ENCODE results near the gene VSX1.

Gene VSX1

DNA sequence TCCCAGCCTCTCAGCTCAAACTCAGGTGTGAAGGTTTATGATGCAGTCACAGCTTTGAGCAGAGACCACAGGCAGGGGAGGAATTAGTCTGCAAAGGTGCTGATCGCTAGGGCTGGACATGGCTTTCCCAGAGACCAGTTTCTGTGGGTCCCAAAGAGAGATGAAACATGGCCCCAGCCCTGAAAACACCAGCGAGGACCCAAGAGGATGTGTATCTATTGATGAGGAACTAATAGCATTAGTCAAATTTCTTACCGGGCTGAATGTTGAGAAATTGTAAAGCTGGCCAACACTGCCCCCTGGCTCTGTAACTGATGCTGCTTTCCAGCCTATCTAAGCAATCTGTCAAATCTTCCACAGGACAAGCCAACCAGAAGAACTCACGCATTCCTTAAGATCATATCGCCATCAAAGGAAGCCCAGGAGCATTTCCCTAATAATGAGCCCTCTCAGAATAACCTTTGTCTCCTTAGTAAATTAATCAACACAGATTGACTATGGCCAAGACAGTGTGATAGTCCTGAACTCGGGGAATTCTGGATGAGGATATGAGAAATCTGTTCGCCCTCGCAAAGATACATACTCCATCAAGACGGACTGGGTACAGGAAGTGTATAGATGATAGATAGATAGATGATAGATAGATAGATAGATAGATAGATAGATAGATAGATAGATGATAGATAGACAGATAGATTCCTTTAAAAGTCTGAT lies 16.2 kb downstream of the VSX1 start:
- DNase-seq (ENCODE audit: low spot score in 2 of 2): peak; percentile 57 to 60
- Histone ChIP-seq H3K9me3 (no peaks in the 10 kb centered on the region), H3K36me3 (replicated peaks) (no peaks in the 10 kb centered on the region), H3K4me1 (no peaks in the 10 kb centered on the region; the same call in 1 of the 2 replicates), H3K27me3 (ENCODE audit: low read depth) (peaks cover 44% of the 10 kb centered on the region), H3K4me3 (no peak overlapping the region)
- in situ Hi-C loops (cut with MboI; ENCODE audit: low sequenced_read_pairs): no loop called here

DNA sequence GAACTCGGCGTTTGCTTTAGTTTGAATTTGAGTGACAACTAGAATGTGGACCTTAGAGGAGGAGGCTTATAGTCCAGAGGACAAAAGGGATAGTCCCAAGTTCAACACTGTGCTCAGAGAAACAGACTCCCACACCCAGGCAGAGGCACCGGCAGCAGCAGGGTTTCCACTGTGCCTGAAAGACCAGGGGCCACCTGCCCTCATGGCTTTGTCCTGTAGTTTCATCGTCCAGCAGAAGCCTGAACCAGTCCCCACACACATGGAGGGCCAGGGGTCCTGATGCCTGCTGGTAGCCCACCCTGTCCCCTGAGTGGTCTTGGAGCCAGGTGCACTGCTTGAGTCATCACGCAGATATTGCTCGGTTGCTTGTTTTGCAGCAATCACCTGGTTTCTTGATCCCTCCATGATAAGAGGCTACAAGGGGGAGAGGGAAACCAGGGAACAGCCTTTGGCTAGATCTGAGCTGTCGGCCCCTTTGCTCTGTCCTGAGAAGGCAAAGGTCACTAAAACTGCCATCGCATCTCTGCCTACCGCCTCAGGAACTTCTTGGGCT lies 16.8 kb downstream of the VSX1 start:
- H3K4me3 ChIP-seq: no peak overlapping the region
- H3K4me1 ChIP-seq: no peaks in the 10 kb centered on the region; the same call in 1 of the 2 replicates
- DNase-seq (ENCODE audit: low spot score in 2 of 2): no peak
- H3K9me3 ChIP-seq: no peaks in the 10 kb centered on the region
- no peaks in the 10 kb centered on the region for H3K36me3 ChIP-seq (replicated peaks)
- H3K27me3 ChIP-seq (ENCODE audit: low read depth): peaks cover 37% of the 10 kb centered on the region
- in situ Hi-C loops (cut with MboI; ENCODE audit: low sequenced_read_pairs): no loop called here

DNA sequence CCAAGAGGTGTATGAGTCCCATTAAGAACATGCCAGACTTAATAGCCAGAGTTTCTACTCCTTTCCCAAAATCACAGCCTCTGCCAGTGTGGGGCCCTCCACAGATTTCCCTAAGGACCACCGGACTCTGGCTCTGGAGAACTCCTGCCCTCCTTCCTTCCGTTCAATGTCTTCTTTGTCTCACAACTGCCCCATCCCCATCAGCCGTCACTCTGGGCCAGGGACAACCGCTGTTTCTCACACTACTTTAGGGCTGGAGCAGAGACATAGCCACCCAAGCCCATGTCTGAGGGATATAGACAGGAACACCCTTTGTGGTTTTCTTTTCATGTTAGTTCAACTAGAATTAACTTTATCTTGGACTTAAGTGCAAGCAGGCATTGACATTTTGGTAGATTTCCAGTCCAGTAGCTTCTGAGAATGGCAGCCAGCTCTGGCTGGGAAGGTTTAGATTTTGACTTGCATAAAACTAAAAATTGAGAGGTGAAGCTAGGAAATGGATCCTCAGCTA lies 17.3 kb downstream of the VSX1 start:
- Histone ChIP-seq H3K4me3 (no peak overlapping the region), H3K36me3 (replicated peaks) (no peaks in the 10 kb centered on the region), H3K4me1 (no peaks in the 10 kb centered on the region; the same call in 1 of the 2 replicates), H3K27me3 (ENCODE audit: low read depth) (peaks cover 32% of the 10 kb centered on the region), H3K9me3 (no peaks in the 10 kb centered on the region)
- in situ Hi-C loops (cut with MboI; ENCODE audit: low sequenced_read_pairs): loop anchor here (5.0 kb wide), 1 partner anchor 67 kb away; no protein-coding TSS in a partner anchor
- DNase-seq (ENCODE audit: low spot score in 2 of 2): no peak

DNA sequence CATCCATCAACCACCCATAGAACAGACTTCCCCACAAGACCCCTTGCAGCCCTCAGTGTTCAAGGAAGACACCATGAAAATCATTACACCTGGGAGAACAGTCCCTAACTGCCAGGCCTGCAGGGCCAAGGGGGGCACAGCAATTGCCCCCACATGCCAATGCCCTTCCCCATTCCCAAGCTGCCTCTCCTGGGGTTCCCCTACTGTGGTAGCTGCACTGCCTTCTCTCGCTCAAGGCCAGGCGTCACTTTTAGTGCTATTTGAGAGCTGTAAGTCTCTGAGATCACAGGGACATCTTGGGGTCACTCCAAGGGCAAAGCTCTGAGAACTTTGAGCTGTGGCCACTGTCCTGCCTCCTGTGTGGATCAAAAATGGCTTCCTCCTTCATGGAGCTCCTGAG lies 18.0 kb downstream of the VSX1 start:
- no peak overlapping the region for H3K4me3 ChIP-seq
- in situ Hi-C loops (cut with MboI; ENCODE audit: low sequenced_read_pairs): loop anchor here (5.0 kb wide), 1 partner anchor 67 kb away; no protein-coding TSS in a partner anchor

DNA sequence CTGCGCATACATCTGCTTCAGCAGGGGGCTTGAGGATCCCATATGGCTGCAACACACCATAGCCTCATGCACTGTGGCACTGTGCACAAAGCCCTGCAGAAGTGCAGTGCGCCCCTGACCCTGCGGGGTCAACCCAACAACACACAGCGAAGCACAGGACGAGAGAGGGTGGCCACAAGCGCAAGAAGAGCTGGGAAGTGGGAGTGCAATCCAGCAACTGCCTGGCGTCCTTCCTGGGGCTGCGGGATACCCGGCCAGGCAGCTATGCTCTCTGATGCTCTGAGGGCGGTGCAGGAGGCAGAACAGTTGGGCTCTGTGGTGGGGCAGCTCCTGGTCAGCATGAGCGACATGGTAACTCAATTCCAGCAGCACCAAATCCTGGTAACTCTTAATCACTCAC lies 18.4 kb downstream of the VSX1 start:
- no peaks in the 10 kb centered on the region for H3K9me3 ChIP-seq
- H3K27me3 ChIP-seq (ENCODE audit: low read depth): peaks cover 21% of the 10 kb centered on the region
- in situ Hi-C loops (cut with MboI; ENCODE audit: low sequenced_read_pairs): loop anchor here (5.0 kb wide), 1 partner anchor 66 kb away; no protein-coding TSS in a partner anchor
- H3K36me3 ChIP-seq (replicated peaks): no peaks in the 10 kb centered on the region
- H3K4me3 ChIP-seq: no peak overlapping the region
- DNase-seq (ENCODE audit: low spot score in 2 of 2): no peak
- H3K4me1 ChIP-seq: no peaks in the 10 kb centered on the region; the same call in none of the 2 replicates

More for the DNA sequence above, 18.0 kb downstream of the VSX1 start:
- H3K4me1 ChIP-seq: no peaks in the 10 kb centered on the region; the same call in 1 of the 2 replicates
- no peaks in the 10 kb centered on the region for H3K36me3 ChIP-seq (replicated peaks)
- H3K27me3 ChIP-seq (ENCODE audit: low read depth): peaks cover 26% of the 10 kb centered on the region
- H3K9me3 ChIP-seq: no peaks in the 10 kb centered on the region
- no peak for DNase-seq (ENCODE audit: low spot score in 2 of 2)

DNA sequence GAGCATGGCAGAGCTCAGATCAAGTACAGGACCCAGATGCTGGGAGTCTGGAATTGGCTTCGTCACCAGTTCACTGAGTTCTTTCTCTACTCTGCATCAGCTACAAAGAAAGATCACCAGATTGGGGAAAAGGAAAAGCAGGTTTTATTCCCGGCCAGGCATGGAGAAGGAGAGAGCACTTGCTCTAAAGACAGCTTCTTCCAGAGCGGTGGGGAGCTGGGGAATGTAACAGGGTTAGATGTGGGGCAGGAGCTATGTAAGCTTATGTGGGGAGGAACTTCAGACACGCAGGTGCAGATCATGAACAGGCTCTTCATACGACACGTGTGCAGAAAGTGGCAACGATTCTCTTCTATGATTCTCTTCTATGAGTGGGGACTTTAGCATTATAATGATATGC lies 19.1 kb downstream of the VSX1 start:
- no peaks in the 10 kb centered on the region; the same call in none of the 2 replicates for H3K4me1 ChIP-seq
- H3K36me3 ChIP-seq (replicated peaks): no peaks in the 10 kb centered on the region
- H3K9me3 ChIP-seq: no peaks in the 10 kb centered on the region
- in situ Hi-C loops (cut with MboI; ENCODE audit: low sequenced_read_pairs): loop anchor here (5.0 kb wide), 1 partner anchor 66 kb away; no protein-coding TSS in a partner anchor
- DNase-seq (ENCODE audit: low spot score in 2 of 2): no peak
- H3K27me3 ChIP-seq (ENCODE audit: low read depth): peaks cover 16% of the 10 kb centered on the region
- H3K4me3 ChIP-seq: no peak overlapping the region

DNA sequence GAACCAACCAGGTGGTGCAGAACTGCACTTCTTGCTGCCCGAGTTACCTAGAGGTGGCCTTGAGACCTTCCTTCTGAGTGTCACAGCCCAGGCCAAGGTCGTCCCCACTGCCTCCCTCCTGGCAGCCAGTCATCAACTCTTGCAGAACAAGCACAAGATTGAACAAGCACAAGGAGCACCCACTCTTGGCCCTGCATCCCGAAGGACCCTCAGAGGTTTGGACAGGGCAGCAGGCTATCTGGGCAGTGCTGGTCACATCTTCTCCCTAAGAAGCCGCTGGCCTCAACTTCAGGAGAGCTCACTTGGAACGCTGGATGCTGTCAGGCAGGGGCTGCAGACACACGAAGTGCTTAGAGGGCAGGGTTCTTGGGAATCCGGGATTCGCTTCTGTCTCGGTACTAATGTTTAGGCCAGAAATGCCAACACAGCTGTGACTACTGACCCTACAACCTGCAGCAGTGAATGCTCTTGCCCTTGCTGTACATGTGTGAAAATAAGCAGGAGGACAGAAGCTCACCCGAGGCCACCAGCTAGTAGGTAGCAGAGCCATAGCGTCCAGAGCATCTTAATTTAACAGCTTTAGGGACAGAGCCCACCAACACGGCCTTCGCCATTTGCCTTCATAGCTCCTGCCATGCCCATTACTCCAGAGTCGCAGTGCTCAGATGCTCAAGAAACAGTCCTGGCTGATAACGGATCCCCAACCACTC lies 20.0 kb downstream of the VSX1 start:
- no peaks in the 10 kb centered on the region; the same call in none of the 2 replicates for H3K4me1 ChIP-seq
- H3K36me3 ChIP-seq (replicated peaks): no peaks in the 10 kb centered on the region
- peaks cover 16% of the 10 kb centered on the region for H3K27me3 ChIP-seq (ENCODE audit: low read depth)
- in situ Hi-C loops (cut with MboI; ENCODE audit: low sequenced_read_pairs): loop anchor here (5.0 kb wide), 1 partner anchor 65 kb away; no protein-coding TSS in a partner anchor
- DNase-seq (ENCODE audit: low spot score in 2 of 2): no peak
- no peaks in the 10 kb centered on the region for H3K9me3 ChIP-seq
- H3K4me3 ChIP-seq: no peak overlapping the region

DNA sequence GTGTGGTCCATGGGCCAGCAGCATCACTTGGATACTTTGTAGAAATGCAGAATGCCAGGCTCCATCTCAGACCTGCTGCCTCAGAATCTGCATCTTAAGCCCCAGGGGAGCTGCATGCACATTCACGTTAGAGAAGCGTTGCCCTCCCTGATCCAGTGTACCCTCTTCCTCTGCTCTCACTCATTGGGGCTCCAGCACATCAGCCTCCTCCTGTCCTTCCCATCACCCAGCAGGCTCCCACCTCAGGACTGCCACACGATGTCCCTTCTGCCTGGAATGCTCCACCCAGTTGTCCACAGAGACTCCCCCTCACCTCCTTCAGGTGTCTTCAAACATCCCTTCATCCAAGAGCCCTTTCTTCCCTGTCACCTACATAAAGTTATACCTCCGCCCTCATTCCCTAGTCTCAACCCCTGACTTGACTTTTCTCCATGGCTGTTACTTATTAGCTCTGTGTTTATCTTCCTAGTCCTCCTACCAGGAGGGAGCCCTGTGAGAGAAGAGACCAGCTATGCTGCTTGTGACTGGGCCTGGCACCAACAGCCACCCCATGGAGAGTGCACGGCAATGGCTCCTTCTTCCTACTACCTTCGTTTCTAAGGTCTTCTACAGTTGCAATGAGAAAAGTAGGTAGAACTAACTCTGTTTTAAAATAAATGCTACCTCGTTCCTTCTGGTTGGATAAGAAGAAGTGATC lies 20.7 kb downstream of the VSX1 start:
- Histone ChIP-seq H3K27me3 (ENCODE audit: low read depth) (peaks cover 16% of the 10 kb centered on the region), H3K4me3 (no peak overlapping the region), H3K9me3 (no peaks in the 10 kb centered on the region), H3K36me3 (replicated peaks) (no peaks in the 10 kb centered on the region), H3K4me1 (no peaks in the 10 kb centered on the region; the same call in none of the 2 replicates)
- in situ Hi-C loops (cut with MboI; ENCODE audit: low sequenced_read_pairs): loop anchor here (5.0 kb wide), 1 partner anchor 64 kb away; no protein-coding TSS in a partner anchor
- no peak for DNase-seq (ENCODE audit: low spot score in 2 of 2)

DNA sequence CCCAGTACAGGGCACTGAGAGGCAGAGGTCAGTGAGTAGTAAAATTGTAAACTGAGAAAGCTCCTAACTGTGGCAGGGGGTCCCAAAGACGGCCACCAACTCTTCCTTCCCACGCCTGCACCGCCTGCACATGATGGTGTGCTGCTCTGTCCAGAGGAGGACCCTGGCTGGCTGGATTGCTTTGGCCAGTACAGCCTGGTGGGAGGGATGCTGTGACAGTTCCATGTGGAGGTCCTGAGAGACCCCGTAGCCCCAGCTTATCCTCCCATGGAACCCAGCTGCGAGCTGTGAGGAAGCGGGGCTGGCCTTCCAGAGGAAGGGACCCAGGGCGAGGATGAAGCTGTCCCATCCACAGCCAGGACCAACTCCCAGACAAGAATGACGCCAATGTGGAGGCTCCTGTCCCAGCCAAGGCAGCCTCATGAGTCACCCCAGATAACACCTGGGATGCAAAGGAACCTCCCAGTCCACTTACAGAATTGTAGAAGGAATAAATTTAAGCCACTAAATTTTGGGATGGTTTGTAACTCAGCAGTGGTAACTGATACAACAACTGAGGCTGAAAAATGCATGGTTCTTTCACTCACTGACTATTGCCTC lies 22.0 kb downstream of the VSX1 start:
- no peaks in the 10 kb centered on the region; the same call in 1 of the 2 replicates for H3K4me1 ChIP-seq
- H3K36me3 ChIP-seq (replicated peaks): no peaks in the 10 kb centered on the region
- no peak for DNase-seq (ENCODE audit: low spot score in 2 of 2)
- no peak overlapping the region for H3K4me3 ChIP-seq
- peaks cover 13% of the 10 kb centered on the region; the same call in 1 of the 2 replicates for H3K27me3 ChIP-seq (ENCODE audit: low read depth)
- in situ Hi-C loops (cut with MboI; ENCODE audit: low sequenced_read_pairs): loop anchor here (5.0 kb wide), 1 partner anchor 63 kb away; no protein-coding TSS in a partner anchor
- H3K9me3 ChIP-seq: no peaks in the 10 kb centered on the region

DNA sequence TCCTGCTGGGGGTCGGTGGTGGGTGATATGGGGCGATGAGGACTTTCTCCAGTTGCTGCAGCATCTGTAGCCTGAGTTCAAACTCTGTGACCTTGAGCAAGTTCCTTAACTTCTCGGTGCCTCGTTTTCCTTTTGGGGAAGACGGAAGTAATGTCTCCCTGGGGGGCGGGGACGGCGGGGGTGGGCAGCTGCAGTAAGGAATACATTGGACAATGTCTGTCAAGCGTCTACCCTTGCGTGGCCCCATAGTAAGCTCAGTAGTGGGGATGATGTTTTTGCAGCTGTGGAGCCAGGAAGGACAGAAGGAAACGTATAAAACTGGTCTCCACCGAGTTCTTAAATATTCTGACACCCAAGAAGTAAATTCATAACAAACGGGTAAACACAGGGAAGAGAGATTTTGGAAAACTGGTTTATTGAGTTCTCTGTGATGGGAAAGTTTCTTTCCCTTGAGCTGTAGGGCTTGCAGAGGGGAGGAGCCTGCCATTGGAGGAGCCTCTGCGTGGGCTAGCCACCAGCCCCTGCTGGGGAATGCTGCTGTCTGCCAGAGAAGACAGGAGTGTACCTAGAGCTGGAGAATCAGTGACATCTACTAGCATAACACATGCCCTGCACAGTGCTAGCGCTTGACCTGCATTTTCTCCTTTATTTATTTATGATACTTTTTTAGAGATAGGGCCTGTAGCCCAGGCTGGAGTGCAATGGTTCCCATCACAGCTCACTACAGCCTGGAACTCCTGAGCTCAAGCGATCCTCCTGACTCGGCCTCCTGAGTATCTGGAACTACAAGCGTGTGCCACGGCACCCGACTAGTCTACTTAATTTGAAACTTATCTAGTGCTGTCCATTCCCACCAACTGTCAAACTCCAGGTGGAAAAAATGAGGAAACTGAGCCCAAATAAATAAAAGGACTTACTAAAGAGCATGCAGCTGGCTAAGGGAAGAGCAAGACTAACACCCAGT lies 22.8 kb downstream of the VSX1 start:
- no peaks in the 10 kb centered on the region for H3K9me3 ChIP-seq
- DNase-seq (ENCODE audit: low spot score in 2 of 2): peak in 1 of 2 experiments; percentile 31
- no peak overlapping the region for H3K4me3 ChIP-seq
- H3K4me1 ChIP-seq: no peaks in the 10 kb centered on the region; the same call in 1 of the 2 replicates
- no peaks in the 10 kb centered on the region for H3K36me3 ChIP-seq (replicated peaks)
- in situ Hi-C loops (cut with MboI; ENCODE audit: low sequenced_read_pairs): no loop called here
- H3K27me3 ChIP-seq (ENCODE audit: low read depth): peaks cover 13% of the 10 kb centered on the region; the same call in 1 of the 2 replicates

DNA sequence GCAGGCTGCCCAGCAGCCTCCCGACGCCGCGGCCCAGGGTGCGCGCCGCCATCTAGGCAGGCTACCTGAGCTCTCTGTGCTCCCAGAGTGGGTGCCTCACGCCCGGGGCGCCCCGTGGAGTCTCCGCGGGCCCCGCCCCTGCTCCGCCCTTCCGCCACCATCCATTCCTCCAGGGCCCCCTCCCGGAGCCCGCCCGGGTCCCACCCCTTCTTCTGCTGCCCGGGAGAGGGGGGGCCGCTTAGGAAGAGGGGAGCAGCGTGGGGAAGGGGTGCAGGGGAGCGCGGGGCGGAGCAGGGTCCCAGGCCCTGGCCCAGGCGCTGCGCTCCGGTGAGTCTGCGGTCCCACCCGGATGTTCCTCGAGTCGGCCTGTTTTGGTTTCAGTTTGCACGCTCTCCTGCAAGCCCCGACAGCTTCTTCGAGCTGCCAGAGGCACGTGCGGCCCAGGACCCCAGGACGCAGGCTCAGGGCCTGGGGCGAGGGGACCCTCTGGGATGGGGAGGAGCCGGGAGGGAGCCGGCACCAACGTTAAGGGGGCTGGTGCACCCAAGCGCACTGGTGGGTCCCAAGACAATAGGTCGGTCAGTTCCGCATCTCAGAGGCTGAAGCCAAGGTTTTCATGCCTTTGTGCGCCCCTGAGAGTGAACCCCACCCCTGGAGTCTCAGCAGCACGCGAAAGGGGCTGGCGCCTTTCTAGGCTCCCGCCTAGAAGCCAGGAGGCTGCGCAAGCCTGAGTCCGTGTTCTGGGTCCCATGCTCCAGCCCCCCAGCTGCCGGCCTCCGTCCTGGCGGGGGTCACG lies 23.7 kb downstream of the VSX1 start, which contains the start of gene ACSS1:
ACSS1 (minus strand) TSS at position 89 of the 796 bp plus-strand sequence; CDS start at position 52, 37 bp downstream.
- in situ Hi-C loops (cut with MboI; ENCODE audit: low sequenced_read_pairs): no loop called here

More for the DNA sequence above, 23.7 kb downstream of the VSX1 start, which contains the start of gene ACSS1:
- Histone ChIP-seq H3K27me3 (ENCODE audit: low read depth) (peaks cover 13% of the 10 kb centered on the region; the same call in 1 of the 2 replicates), H3K4me1 (no peaks in the 10 kb centered on the region; the same call in 1 of the 2 replicates), H3K36me3 (replicated peaks) (no peaks in the 10 kb centered on the region), H3K4me3 (peak within 1 kb of the TSS; percentile 51), H3K9me3 (no peaks in the 10 kb centered on the region)
- peak; percentile 19 to 65 for DNase-seq (ENCODE audit: low spot score in 2 of 2)
